Measurements from ENCODE around the gene ZNF304. TPM values are rescaled to one million over a fixed set of nuclear protein-coding genes. Genes with fewer than 3 reads are reported as not detected.

ZNF304 gene
- total and polyA plus RNA-seq, 10 donors, result 2.9 to 16.7 (median 12.2) TPM

DNA sequence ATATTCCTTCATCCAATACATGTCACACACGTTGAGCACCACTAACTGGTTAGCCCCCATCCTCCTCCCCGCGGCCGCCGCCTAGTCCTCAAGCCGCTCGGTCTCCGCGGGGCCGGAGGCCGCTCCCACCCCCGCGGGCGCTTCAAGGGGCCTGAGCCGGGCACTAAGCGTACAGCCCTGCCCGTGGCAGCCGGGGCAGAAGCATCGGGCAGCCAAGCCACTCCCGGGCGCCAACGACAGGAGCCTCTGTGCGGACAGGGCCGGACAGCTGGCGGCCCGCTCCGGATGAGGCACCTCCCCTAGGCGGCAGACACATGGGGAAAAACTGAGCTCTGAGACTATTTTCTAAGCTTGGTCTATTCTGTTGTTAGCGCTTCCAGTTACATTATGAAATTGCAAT, 33.6 kb upstream of the ZNF304 start:
- DNase-seq, result no peak

DNA sequence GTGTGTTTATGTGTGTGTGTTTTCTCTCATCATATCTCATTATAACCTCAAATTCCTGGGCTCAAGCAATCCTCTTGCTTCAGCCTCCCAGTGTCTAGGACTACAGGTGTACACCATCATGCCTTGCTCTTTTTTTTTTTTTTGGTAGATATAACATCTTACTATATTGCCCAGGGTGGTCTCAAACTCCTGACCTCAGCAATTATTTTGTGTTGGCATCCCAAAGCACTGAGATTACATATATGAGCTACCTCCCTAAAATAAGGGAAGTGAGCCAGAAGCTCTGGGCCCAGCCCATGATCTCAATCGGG, 31.2 kb upstream of the ZNF304 start:
- no peak for DNase-seq
- H3K36me3 ChIP-seq, result peaks cover 0 to 21% (median 16%) of the 10 kb centered on the region in 6 donors
- H3K4me1 ChIP-seq, result peaks cover 17 to 32% (median 24%) of the 10 kb centered on the region in 6 donors
- intact Hi-C loops (cut with DNase I; ENCODE audit: low total_unique reads), result no loop called here
- H3K27ac ChIP-seq, result peak overlapping the region; percentile 78 to 90 (median 87)
- TF ChIP-seq, protein P1, sequence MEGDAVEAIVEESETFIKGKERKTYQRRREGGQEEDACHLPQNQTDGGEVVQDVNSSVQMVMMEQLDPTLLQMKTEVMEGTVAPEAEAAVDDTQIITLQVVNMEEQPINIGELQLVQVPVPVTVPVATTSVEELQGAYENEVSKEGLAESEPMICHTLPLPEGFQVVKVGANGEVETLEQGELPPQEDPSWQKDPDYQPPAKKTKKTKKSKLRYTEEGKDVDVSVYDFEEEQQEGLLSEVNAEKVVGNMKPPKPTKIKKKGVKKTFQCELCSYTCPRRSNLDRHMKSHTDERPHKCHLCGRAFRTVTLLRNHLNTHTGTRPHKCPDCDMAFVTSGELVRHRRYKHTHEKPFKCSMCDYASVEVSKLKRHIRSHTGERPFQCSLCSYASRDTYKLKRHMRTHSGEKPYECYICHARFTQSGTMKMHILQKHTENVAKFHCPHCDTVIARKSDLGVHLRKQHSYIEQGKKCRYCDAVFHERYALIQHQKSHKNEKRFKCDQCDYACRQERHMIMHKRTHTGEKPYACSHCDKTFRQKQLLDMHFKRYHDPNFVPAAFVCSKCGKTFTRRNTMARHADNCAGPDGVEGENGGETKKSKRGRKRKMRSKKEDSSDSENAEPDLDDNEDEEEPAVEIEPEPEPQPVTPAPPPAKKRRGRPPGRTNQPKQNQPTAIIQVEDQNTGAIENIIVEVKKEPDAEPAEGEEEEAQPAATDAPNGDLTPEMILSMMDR (IDR thresholded peaks at IDR 0.05 in 8 of 11, conservative IDR thresholded peaks at IDR 0.05 in 3 of 11), result no peak
- TF ChIP-seq POLR2AphosphoS5 (IDR thresholded peaks at IDR 0.05) (no peak), POLR2A (IDR thresholded peaks at IDR 0.05) (no peak)
- peaks cover 0 to 19% (median 6%) of the 10 kb centered on the region in 7 donors for H3K27me3 ChIP-seq (replicated peaks in 1 of 7)
- WGBS, 5 donors, result 0 to 2% (median 0%) methylated on average over 1 of the region's 1 CpG
- peak overlapping the region; percentile 59 to 82 (median 73) for H3K4me3 ChIP-seq
- peaks cover 0 to 21% (median 4%) of the 10 kb centered on the region in 8 donors for H3K9me3 ChIP-seq

More for the DNA sequence above, 33.6 kb upstream of the ZNF304 start:
- H3K36me3 ChIP-seq, result no peaks in the 10 kb centered on the region
- no peak for TF ChIP-seq POLR2A (IDR thresholded peaks at IDR 0.05)
- no peak for TF ChIP-seq POLR2AphosphoS5 (IDR thresholded peaks at IDR 0.05)
- TF ChIP-seq, protein P1 (IDR thresholded peaks at IDR 0.05 in 8 of 11, conservative IDR thresholded peaks at IDR 0.05 in 3 of 11), result no peak
- H3K27ac ChIP-seq, result no peak overlapping the region
- intact Hi-C loops (cut with DNase I; ENCODE audit: low total_unique reads), result no loop called here
- H3K4me3 ChIP-seq, result peak overlapping the region in 4 of 8 donors; percentile 8 to 51 (median 17)
- peaks cover 0 to 4% (median 0%) of the 10 kb centered on the region in 8 donors for H3K9me3 ChIP-seq
- peaks cover 15 to 25% (median 19%) of the 10 kb centered on the region in 6 donors for H3K4me1 ChIP-seq
- 16 to 29% (median 24%) methylated on average over 29 of the region's 29 CpGs for WGBS, 5 donors
- peaks cover 0 to 19% (median 6%) of the 10 kb centered on the region in 7 donors for H3K27me3 ChIP-seq (replicated peaks in 1 of 7)

DNA sequence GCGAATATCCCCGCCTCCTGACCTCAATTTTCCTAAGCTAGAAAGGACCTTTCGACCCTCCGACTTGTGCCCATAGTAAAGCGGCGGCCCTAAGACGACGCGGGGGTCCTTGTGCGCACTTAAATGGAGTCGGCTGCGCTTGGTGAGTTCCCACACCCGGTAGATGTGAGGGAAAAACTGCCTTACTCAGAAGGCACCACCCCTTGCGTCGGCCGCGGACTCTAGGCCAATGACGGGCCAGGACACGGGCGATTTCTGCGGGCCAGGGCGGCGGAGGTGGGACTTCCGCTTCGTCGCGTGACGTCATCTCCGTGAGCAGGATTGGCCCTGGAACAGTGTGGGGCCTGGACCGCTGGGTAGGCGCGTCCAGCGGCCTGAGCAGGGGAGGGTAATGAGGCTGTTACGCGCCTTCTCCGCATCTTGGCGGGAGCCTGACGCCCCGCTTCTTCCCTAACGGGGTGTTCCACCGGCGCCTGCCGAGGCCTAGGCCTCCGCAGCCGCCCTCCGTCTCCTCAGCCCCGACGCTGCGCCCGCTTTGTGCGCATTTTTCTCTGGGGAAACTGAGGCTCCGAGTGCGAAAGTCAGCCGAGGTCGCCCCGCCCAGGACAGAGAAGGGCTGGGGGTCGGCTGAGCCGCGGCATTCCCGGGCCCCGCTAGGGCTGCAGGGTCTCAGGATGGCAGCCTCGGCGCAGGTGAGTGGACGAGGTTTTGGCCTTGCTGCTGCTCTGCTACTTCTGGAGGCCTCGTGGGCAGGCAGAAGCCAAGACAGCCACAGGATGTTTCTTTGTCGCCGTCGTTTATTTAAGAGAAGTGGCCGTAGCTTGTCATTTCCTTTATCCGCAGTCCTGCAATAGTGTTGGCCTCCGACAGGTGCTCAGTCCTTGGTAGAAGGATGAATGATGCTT, 30.6 kb upstream of the ZNF304 start, which contains the start of gene ZNF543:
TSS of gene ZNF543 (plus strand) at position 293 of the 905 bp plus-strand sequence. CDS start at position 675, 382 bp downstream.
- 0 to 2% (median 1%) methylated on average over 35 to 71 of the region's 71 CpGs for WGBS, 5 donors
- Histone ChIP-seq H3K4me3 (peak within 1 kb of the TSS; percentile 59 to 82 (median 73)), H3K27ac (peak within 1 kb of the TSS; percentile 78 to 90 (median 87)), H3K4me1 (peaks cover 17 to 32% (median 24%) of the 10 kb centered on the region in 6 donors), H3K27me3 (replicated peaks in 1 of 7) (peaks cover 0 to 19% (median 6%) of the 10 kb centered on the region in 7 donors), H3K36me3 (peaks cover 0 to 27% (median 22%) of the 10 kb centered on the region in 6 donors), H3K9me3 (peaks cover 0 to 27% (median 10%) of the 10 kb centered on the region in 8 donors)
- DNase-seq, result peak; percentile 98
- intact Hi-C loops (cut with DNase I; ENCODE audit: low total_unique reads), result no loop called here
- TF ChIP-seq POLR2A (IDR thresholded peaks at IDR 0.05) (peak in 2 of 3 donors; percentile 2 to 7), POLR2AphosphoS5 (IDR thresholded peaks at IDR 0.05) (peak; percentile 94 to 95 (median 94))
- TF ChIP-seq, protein P1 (IDR thresholded peaks at IDR 0.05 in 8 of 11, conservative IDR thresholded peaks at IDR 0.05 in 3 of 11), result peak in 2 of 11 experiments; percentile 11 to 14

DNA sequence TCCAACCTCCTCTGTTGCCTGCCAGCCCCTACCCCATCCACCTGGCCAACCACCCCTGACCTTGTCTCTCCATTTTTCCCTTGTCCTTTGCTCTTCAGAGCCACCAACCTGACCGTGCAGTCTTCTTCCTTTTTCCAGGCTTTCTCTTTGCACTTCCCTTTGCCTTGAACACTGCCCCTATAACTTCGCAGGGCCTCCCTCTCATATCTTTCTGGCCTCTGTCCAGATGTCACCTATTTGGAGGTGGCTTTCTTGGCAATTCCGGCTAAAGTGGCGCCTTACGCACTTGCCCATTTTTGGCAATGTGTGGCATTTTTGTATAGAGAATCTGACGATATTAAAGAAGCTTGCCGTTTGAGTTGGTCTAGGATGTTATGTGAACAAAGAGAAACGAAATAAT, 30.0 kb upstream of the ZNF304 start:
- peaks cover 0 to 19% (median 6%) of the 10 kb centered on the region in 7 donors for H3K27me3 ChIP-seq (replicated peaks in 1 of 7)
- DNase-seq, result no peak
- no peak for TF ChIP-seq POLR2AphosphoS5 (IDR thresholded peaks at IDR 0.05)
- TF ChIP-seq, protein P1 (IDR thresholded peaks at IDR 0.05 in 8 of 11, conservative IDR thresholded peaks at IDR 0.05 in 3 of 11), result peak in 1 of 11 experiments; percentile 2
- H3K27ac ChIP-seq, result peak overlapping the region in 6 of 8 donors; percentile 78 to 90 (median 88)
- 28 to 49% (median 46%) methylated on average over 8 of the region's 8 CpGs for WGBS, 5 donors
- H3K4me3 ChIP-seq, result peak overlapping the region; percentile 59 to 82 (median 73)
- H3K36me3 ChIP-seq, result peaks cover 0 to 34% (median 29%) of the 10 kb centered on the region in 6 donors
- intact Hi-C loops (cut with DNase I; ENCODE audit: low total_unique reads), result no loop called here
- peaks cover 17 to 32% (median 24%) of the 10 kb centered on the region in 6 donors for H3K4me1 ChIP-seq
- peaks cover 0 to 34% (median 17%) of the 10 kb centered on the region in 8 donors for H3K9me3 ChIP-seq
